Measurements from ENCODE around the gene DPH1.

The DPH1 gene

DNA sequence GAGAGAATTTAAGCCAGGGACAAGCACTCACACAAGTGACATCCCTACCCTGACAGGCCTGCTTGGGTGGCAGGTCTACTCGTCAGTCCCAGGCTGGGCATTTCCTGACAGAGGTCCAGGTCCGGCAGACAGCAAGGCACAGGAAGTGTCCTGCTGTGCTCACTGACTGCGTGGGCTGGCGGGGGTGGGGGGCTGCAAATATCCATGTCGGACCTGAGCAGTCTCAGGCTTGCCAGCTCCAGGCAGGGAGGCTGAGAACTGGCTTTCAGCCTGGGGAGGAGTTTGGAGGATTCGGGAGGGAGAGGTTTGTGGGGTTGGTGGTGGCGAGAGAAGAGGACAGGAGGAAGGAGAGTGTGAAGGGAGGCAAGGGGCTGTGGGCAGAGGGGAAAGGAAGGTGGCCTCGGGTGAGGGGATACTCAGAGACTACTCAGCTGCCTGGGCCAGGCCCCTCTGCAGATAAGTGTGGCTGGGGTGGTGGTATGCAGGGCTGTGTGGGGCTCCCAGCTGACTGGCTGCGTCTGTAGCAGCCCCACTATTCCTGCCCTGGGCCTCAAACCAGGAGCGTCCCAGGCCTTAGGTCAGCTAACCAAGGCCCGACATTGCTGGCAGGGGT lies 32.7 kb downstream of the DPH1 start:
- DNase-seq (ENCODE audit: low spot score), result no peak

DNA sequence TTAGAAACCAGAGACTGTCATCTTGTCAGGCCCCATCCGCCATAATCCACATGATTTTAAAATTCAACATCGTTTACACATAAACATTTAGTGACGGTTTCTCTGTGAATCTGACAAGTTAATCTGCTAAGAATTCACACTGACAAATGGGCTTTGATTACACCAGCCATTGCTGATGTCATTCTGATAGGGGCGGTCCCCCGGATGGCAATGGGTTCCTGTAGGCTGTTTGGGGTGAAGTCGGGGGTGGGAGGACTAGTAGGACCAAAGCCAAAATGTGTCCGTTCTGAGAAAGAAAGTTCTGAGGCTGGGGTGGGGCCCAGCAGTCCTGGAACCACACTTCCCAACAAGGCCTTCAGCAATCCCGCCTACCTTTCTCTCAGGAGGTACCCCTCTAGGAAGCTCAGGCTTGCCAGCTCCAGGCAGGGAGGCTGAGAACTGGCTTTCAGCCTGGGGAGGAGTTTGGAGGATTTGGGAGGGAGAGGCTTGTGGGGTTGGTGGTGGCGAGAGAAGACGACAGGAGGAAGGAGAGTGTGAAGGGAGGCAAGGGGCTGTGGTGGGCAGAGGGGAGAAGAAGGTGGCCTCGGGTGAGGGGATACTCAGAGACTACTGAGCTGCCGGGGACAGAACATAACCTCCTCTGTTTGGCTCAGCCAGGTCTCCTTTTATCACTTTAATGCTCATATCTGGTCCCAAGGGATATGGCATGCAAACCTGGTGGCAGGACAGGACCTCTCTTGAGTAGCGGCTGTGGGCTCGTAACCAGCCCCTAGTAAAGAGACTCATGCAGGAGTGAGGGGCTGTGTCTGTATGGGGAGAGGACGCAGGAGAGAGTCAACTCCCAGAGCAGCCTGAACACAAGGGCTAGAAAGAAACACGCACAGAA lies 33.6 kb downstream of the DPH1 start:
- no peak for DNase-seq (ENCODE audit: low spot score)

DNA sequence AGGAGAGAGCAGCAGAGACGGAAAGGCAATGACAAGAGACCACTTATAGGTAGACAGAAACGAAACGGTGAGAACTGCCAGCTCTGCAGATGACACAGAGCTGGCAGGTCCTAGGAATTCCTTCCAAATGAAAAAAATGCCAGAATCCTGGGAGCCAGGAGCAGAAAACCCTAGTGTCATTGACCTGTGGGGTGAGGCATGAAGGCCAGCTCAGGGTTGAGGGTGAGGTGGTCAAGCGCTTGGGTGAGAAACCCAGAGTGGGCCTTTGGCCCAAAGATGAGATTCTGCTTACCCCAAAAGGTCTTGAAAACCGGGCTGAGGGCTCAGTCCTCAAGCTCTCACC lies 34.2 kb downstream of the DPH1 start:
- DNase-seq (ENCODE audit: low spot score), result no peak

DNA sequence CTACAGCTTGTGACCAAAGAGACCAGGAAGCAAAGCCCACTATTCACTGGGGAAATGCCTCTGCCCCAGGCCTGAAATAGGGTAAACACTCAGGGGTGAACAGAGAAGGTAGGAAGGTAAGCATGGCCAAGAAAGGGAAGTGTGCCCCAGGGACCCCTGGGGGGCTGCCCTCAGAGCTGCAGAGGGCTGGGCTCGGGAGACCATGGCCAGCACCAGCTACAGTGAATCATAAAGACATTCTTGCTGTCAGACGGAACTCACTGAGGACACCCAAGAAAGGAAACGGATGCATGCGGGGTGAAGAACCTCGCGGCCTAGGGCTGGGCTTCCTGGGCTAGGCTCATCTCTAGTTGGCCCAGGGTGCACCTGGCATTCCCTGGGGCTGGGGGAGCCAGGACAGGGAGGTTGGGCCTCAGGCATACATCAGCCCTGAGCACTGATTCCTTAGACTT lies 34.6 kb downstream of the DPH1 start:
- DNase-seq (ENCODE audit: low spot score), result no peak

DNA sequence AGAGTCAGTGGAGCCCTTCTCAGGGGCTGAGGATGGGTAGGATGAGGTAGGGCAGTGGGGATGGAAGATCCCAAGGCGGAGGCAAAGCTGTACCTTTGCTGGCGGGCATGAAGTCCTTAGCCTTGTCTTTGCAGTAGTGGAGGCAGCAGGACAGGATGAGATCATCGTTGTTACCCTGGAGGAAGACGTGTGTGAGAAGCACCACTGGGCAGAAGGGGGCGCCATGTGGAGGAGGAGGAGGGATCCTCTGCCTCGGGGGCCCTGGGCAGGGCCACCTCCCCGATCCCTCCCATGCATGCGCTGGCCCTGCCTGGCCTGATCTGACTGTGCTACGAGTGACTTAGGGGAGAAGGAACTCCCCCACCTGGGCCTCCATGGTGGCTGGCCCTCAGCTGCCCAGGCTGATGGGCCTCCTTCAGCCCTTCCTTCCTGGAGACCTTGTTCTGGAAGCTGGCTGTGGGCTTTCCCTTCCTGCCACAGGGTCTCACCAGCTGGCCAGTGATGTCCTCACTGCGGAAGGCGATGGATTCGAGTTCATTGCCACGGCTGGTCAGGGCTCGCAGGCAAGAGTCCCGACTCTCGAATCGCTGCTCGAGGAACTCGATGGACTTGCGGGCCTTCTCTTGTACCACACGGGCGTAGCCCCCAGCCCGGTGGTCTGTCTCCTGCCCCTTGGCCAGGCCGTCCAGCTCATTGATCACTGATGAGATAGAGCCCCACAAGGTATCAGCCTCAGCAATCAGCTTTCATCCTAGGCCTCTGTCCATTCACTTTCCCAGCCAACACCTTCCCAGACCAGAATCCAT lies 35.2 kb downstream of the DPH1 start:
- no peak for DNase-seq (ENCODE audit: low spot score)

DNA sequence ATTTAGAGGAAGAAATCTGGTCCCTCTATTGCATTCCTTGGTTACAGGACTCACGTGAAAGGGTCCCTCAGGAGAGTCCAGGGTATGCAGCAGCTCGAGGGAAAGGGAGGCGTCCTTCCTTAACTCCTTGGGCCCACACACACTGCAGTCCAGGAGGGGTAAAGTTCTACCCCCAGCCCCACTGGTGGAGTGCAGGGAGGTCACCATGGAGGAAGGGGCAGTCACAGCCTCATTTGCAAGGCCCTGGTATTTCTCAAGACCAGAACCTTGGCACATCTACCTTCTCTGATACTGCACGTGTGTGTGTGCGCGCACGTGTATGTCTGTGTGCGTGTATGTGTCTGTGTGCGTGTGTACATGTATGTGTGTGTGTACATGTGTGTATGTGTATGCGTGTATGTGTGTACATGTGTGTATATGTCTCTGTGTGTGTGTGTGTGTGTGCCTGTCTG lies 36.0 kb downstream of the DPH1 start:
- DNase-seq (ENCODE audit: low spot score), result no peak

DNA sequence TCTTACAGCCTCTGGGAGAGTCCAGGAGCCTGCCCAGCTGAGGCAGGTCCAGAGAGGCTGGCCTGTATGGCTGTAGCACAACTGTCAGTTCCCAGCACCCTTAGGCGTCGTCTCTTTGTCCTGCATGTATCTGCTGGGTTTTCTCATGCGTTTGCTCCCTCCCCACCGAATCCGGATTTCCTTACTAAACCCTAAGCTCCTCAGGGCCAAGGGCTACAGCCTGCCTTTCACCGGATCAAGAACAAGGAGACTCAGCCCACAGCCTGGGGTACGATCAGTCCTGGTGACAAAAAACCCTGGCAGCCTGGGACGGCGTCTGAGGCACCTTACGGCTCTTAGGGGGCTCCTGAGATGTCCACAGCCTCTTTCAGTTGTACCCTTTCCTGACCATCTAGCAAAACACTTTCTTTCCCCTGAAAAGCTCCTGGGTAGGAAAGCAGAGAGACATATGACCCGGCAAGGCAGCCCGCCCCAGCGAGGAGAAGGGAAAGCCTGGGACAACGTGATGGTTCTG lies 37.2 kb downstream of the DPH1 start:
- DNase-seq (ENCODE audit: low spot score), result no peak

DNA sequence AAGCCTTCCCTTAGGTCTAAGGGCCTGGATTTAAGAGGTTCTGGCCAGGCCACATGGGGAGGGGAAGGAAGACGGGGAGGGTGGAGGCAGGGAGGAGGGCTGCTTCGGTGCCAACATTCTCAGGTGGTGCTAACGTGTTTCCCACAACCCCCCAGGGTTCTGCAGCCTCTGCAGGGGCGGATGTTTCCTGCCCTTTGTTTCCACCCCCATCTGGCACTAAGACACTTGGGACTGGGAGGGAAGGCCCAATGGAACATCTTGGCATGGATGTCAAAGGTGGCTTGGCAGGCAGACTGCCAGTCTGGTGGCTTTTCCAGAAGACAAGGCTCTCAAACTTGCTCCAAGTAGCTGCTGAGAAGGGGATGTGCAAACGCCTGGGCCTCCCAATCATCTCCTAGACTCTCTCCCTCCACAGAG lies 37.7 kb downstream of the DPH1 start:
- DNase-seq (ENCODE audit: low spot score), result no peak

DNA sequence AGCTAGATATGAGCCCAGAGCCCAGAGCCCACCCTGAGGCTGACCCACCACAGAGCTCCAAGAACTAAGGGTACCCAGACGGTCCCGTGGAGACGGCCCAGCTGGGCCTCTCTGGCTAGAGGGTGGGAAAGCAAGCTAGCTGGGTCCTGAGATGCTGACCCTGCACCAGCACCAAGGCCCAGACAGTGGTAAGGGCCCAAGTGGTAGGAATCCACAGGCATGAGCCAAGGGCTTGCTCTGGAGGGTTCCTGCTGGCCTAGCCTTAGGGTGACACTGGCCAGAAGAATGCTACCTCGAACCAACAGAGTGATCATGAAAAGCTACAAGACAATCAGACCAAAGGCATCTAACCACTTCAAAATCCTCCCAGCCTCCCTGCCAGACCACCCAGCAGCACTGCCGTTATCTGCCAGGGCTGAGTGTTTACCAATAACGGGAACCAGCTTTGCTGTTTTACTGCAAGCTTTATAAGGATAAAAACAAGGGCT lies 38.1 kb downstream of the DPH1 start:
- DNase-seq (ENCODE audit: low spot score), result no peak

DNA sequence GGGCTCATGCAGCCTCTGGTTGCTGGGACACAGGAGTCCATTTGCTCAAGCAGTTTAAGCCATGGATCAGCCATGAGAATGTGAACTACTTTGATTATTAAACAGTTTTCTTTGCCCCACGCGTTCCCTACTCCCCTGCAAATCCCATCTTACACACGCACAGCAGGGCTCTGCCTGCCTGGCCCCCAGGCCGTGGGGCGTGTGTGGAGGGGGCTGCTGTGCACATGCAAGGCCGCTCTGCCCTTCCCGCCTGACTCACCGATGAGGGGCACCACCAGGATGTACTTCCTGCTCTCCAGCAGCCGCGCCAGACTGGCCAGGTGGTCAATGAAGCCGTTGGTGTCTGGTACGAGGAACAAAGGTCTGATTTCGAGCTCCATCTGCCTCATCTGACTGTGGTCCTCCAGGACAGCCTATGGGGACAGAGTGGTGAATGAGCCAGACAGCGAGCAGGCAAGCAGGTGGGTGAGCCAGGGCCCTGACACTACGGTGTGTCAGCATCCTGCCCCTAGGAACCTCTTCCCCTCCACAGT lies 38.6 kb downstream of the DPH1 start:
- no peak for DNase-seq (ENCODE audit: low spot score)

DNA sequence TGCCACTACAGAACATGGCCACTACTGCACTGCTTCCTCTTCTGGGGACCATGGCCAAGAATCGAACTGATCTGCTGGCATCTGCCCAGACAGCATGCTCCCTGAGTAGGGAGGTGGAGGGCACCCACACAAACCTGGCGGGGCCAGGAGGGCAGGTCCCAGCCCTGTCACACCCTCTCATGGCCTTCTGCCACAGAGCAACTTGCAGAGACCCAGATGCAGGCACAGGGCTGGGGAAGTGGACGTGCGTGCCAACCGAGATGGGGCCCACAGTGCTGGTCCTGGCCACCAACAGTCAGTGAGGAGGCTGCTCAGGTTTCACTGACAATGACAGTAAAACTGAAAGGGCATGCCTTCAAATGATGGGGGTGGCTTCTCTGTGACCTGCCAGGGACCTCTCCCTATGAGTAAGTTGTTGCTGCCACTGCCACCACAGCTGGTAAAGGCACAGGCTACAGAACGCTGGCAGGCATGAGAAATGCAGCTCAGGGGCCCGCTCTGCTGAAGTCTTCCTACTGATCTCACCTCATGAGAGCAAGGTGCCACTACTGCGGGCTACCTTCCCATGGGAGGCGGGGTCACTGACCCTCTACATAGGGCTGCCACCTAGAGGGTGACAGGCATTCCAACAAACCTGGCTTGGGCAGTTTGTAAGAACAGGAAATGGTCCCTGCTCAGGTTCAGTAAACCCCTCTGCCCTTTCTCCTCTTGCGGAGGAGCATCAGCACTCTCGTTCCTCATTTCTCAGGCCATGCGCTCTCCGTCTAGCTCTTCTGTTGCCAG lies 40.5 kb downstream of the DPH1 start:
- DNase-seq (ENCODE audit: low spot score), result no peak

DNA sequence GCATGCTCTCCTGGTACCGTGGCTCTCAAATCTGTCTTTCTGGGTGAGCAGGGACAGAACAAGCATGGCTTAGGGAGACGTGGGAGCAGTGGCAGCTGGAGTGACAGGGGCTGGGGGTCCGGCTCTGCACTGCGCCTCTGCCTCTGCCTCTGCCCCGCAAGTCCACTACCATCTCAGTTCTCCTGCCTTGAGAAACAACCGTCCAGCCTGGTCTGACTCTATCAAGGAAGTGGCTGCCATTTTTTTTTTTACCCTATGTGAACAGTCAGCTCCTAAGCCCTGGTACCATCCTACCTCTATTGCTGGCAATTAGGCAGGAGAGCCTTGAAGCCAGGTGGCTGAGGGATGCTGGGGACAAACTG lies 41.1 kb downstream of the DPH1 start:
- no peak for DNase-seq (ENCODE audit: low spot score)

DNA sequence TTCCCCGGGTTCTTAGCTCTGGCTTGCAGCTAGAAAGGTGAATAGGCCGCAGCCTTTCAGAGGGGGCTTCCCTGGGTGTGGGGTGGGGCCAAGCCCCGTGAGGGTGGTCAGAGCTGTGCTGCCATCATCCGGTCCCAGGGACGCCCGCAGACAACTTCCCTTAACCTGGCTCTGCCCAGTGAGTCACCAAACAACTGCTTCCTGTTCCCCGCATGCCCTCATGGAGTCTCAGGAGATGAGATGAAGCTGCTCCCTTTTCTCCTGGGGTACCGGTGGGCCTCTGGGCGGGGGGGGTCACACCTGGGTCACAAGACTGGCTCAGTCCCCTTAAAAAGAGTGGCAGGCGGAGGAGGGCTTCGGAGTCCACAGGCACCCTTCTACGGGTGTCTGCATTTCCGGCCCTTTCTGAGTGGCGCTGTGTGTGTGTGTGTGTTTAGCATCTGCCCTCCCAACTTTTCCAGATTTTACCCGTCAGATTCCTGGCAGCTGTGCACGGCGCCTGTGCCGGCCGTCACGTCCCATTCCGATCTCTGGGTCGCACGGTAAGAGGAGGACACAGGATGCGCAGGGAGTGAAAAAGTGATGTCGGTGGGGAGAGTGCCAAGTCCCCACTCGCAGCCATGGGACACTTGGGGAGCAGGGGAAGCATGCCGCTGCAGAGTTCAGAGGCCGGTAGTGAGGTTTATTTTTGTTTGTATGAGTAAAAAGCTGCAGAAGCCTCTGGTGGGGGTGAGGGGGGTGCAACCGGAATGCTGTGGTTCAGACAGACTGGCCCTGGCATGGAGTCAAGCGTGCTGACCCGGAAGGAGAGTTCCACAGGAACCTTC lies 41.7 kb downstream of the DPH1 start:
- DNase-seq (ENCODE audit: low spot score), result no peak

DNA sequence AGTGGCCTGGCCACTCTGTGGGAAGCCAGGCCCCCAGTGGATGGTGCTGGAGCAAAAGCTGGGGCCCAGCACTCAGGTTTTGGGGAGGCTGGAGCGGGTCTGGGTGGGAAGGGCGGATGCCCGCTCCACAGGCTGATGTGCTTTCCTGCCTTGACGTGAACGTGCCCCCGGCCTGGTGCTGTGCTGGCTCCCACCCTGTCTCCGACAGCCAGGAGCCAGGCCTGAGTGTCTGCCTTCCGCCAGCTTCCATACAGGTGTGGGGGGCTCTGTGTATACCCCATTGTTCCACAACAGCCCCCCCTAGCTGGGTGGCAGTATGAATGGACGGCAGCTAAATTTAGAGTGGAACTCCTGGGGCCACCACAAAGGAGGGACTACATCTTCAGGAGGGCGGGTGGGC lies 45.0 kb downstream of the DPH1 start:
- DNase-seq (ENCODE audit: low spot score), result no peak

DNA sequence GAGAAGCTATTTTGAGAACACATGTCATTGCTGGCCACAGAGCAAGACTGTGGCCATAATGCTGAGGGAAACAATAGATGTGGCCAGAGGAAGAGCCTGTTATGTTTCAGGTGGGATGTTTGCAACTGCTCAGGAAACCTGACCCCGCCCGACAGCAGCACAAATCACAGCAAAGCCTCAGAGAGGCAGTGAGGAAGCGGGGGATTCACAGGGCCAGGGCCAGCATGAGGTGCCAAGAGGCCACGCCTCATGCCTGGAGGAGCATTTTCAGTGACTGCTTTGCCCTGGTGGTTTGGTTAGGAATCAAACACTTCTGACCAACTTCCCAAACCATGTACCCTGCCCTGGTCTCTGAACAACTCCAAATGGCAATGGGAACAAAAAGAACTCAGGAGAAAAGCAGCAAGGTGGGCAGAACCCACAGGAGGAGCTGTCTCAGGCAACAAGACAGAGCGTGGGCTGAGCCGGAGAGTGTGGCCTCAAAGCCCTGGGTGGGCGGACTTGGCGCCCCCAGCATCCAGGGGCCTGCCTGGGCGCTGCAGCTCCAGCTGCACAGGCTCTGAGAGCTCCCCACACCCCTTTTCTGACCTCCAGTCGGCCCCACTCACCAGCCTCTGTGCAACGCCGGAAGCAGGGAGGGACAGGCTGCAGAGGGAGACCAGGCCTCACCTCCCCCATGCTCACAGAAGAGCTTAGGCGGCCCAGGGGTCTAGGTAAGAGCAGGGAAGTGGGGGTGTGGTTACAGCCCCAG lies 45.6 kb downstream of the DPH1 start:
- DNase-seq (ENCODE audit: low spot score), result no peak

DNA sequence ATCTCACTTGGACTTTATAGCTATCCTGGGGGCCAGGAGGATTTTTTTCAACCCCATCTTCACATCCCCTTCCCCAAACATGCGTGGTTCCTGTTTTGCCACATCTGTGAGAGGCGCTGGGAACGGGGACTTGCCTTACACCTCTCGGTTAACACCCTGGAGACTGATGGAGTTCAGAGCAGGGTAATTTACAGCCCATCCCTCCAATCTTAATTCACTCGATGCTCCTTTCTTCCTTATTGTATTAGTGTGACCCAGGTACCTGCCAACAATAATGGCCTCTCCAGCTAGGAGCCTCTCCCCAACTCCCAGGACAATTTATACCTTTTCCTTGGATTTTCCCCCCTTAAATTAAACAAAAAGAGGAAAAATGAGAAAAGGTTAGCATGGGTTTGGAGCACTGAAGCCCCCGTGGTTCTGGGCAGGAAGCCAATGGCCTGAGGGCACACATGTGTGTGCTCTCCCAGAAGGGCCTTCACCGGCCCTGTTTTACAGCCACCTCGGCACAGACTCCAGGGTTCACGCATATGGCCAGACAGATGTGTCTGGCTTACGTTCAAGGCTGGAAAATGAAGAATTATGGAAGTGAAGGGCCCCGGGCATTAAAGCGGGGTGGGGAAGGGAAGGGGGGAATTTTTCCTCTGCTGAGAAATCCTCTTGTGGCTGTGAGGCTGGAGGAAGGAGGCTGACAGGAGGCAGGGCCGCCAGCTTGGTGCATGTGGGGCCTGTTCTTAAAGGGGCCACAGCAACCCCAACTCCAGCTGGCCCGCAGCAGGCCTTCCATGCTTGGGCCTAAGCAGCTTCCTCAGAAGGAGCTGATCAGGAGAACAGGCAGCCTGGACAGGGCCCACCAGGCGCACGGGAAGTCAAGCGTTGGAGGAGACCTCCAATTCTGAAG lies 46.4 kb downstream of the DPH1 start:
- DNase-seq (ENCODE audit: low spot score), result no peak

DNA sequence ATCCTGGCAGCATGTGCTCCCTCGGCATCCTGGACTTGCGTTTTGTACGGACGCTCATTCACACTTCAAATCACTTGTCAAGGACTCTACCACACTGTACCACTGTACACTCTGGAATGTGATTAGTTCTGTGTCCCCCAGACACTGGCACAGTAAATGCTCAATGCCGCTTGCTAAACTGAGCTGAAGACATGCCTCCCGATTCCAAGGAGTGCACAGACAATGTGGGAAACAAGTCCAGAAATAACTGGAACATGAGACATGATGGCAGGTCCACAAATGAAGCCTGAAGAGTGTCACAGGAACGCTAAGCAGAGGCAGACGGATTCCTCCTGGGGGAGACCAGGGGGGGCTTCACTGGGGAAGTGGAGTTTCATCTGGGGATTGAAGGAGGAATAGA lies 47.1 kb downstream of the DPH1 start:
- DNase-seq (ENCODE audit: low spot score), result no peak

DNA sequence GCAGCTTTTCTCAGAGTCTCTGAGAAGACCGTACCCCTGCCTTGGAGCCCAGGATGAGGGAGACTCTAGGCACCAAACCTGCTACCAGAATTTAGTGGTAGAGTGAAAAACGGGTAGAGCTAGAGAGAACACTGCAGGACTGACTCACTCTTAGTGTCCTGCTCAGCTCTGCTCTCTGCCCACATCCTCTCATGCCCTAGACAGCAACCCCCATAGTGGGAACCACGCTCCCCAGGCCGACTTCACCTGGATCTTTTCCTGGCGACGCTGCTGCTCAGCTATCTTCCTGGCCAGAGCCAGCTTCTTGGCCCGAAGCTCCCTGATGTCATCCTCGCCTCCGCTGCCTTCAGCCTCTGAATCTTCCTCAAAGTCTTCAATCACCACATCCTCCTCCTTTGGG lies 51.6 kb downstream of the DPH1 start:
- no peak for DNase-seq (ENCODE audit: low spot score)
